HG02852 (cell line): Measurements from ENCODE around the gene NLRP11.

Source experiments
- ATAC-seq: cut with Tn5 transposase; IDR thresholded peaks from one replicate; pipeline ENCODE4 v1.9.1; 2021; ENCODE audit warnings: mild to moderate bottlenecking, moderate library complexity; ENCODE audit not compliant: unreplicated experiment

Gene NLRP11

GRCh38 chr19:55831846-55832245 is at the start of gene NLRP11:
NLRP11 (minus strand) TSS chr19:55831999; CDS start chr19:55818174, 13,825 bp downstream.
- no peak for ATAC-seq

GRCh38 chr19:55877211-55877610 is 45.4 kb upstream of the NLRP11 start:
- no peak for ATAC-seq

- no peak for ATAC-seq
Measured at GRCh38 chr19:55870736-55871135, 38.9 kb upstream of the NLRP11 start.

- ATAC-seq, result no peak
Measured at GRCh38 chr19:55867101-55867500, 35.3 kb upstream of the NLRP11 start.

GRCh38 chr19:55866521-55866920 is 34.7 kb upstream of the NLRP11 start:
- ATAC-seq, result no peak

GRCh38 chr19:55858969-55859368 is 27.2 kb upstream of the NLRP11 start:
- no peak for ATAC-seq

GRCh38 chr19:55858401-55858800 is 26.6 kb upstream of the NLRP11 start:
- ATAC-seq, result no peak

- ATAC-seq, result no peak
Measured at GRCh38 chr19:55857974-55858373, 26.2 kb upstream of the NLRP11 start.

- no peak for ATAC-seq
Measured at GRCh38 chr19:55857149-55857548, 25.4 kb upstream of the NLRP11 start.

GRCh38 chr19:55855160-55855559 is 23.4 kb upstream of the NLRP11 start:
- ATAC-seq, result no peak

GRCh38 chr19:55838906-55839305 is 7.1 kb upstream of the NLRP11 start:
- no peak for ATAC-seq

- ATAC-seq, result no peak
Measured at GRCh38 chr19:55838251-55838650, 6.5 kb upstream of the NLRP11 start.

- ATAC-seq, result no peak
Measured at GRCh38 chr19:55836340-55836739, 4.5 kb upstream of the NLRP11 start, which contains the start of gene NLRP4. NLRP4 (plus strand) TSS chr19:55836540; CDS start chr19:55852081, 15,541 bp downstream.

GRCh38 chr19:55832676-55833075 is 877 bp upstream of the NLRP11 start:
- ATAC-seq, result no peak

- ATAC-seq, result no peak
Measured at GRCh38 chr19:55830656-55831055, 1.1 kb downstream of the NLRP11 start.

- ATAC-seq, result no peak
Measured at GRCh38 chr19:55820037-55820436, 11.8 kb downstream of the NLRP11 start.

GRCh38 chr19:55813906-55814305 is 17.9 kb downstream of the NLRP11 start:
- ATAC-seq, result no peak

GRCh38 chr19:55812449-55812848 is 19.4 kb downstream of the NLRP11 start:
- ATAC-seq, result no peak

- ATAC-seq, result no peak
Measured at GRCh38 chr19:55811340-55811739, 20.5 kb downstream of the NLRP11 start.

GRCh38 chr19:55809381-55810058 is 22.3 kb downstream of the NLRP11 start:
- ATAC-seq, result no peak

- no peak for ATAC-seq
Measured at GRCh38 chr19:55802281-55802680, 29.5 kb downstream of the NLRP11 start.

- no peak for ATAC-seq
Measured at GRCh38 chr19:55801416-55801815, 30.4 kb downstream of the NLRP11 start.

GRCh38 chr19:55795021-55795420 is 36.8 kb downstream of the NLRP11 start:
- no peak for ATAC-seq
